Activated naive CD4-positive, alpha-beta T cell treated with Interleukin-2 at 50 U/mL for 16 hours (primary cell): ENCODE data around the gene RAB3IL1.

Experiments
- DNase-seq: peaks from one replicate; pipeline ENCODE4 v3.0.0-alpha.2; 2020

Gene RAB3IL1

GRCh38 chr11:61901397-61901796, 16.0 kb downstream of the RAB3IL1 start:
- no peak for DNase-seq

- no peak for DNase-seq
Observed at GRCh38 chr11:61900251-61900650, 17.1 kb downstream of the RAB3IL1 start.

GRCh38 chr11:61899146-61899841, 18.1 kb downstream of the RAB3IL1 start:
- peak; percentile 93 for DNase-seq

- DNase-seq = no peak
Observed at GRCh38 chr11:61898247-61898582, 19.2 kb downstream of the RAB3IL1 start.

DNA sequence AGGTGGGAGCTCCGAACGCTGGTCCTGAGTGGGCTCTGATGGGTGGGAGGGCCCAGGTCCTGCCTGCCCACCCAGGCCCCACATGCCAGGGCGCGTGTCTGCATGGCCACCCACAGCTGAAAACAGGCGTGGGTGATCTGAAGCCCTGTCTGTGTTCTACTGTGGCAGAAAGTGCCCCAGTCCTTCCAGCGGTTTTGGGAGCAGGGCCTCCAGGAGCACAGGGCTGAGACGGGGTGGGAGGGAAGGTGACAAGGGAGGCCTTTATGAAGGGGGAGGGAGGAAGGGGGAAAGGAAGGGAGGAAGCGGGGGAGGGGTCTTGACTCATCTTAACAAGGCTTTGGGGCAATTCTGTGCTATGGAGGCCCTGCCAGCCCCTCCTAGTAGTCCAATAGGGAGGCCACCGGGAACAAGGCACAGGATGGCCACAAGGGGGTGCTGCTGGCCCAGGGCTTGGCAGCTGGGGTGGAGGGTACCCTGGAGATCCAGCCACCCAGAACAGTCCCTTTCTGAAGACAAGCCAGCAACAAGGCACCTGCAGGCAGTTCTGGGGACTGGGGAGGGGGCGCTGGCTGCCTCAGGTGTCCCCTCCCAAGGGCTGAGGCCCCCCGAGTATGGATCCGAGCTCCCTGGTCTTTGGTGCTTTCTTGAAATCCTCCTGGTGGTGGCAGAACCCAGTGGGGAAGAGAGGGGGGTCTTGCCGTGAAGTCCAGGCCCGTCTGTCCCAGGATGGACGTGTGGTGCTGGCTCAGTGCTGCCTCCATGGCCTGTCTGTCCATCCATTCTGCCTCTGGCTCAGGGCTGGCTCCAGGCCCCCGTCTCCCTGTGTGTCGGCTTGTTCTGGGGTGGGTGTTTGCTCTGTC, 19.7 kb downstream of the RAB3IL1 start:
- peak; percentile 82 for DNase-seq

- no peak for DNase-seq
Observed at GRCh38 chr11:61896665-61897386, 20.5 kb downstream of the RAB3IL1 start.

- no peak for DNase-seq
Observed at GRCh38 chr11:61895718-61896059, 21.7 kb downstream of the RAB3IL1 start.

DNA sequence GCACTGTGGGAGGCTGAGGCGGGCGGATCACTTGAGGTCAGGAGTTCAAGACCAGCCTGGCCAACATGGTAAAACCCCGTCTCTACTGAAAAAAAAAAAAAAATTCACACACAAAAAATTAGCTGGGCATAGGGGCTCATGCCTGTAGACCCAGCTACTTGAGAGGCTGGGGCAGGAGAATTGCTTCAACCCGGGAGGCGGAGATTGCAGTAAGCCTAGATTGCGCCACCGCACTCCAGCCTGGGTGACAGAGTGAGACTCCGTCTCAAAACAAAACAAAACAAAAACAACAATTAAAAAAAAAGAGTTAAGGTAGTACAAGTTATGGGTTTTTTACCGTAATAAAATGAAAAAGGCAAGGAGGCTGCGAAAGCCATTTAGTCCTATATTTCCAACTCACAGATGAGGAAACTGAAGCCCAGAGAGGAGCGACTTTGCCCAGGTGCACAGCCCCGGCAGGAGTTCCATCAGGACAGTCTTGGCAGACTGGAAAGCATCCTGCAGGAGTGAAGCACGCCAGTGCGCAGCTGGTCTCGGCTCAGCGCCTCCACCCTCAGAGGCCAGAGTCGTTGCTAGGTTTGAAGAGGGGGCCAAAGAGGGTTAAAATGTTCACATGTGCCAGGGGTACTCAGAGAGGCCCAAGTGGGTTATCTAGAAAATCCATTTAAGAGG, 22.2 kb downstream of the RAB3IL1 start:
- DNase-seq = no peak

DNA sequence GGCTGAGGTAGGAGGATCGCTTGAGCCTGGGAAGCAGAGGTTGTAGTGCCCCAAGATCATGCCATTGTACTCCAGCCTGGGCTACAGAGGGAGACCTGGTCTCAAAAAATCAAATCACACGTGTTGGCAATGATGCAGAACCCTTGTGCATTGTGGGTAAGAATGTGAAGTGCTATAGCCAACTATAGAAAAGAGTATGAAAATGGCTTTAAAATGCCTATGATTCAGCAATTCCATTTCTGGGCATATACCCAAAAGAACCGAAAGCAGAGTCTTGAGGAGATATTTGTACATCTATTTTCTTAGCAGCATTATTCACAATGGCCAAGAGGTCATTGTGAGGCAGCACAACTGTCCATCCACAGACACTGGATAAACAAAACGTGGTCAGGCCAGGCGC, 23.4 kb downstream of the RAB3IL1 start:
- no peak for DNase-seq

DNA sequence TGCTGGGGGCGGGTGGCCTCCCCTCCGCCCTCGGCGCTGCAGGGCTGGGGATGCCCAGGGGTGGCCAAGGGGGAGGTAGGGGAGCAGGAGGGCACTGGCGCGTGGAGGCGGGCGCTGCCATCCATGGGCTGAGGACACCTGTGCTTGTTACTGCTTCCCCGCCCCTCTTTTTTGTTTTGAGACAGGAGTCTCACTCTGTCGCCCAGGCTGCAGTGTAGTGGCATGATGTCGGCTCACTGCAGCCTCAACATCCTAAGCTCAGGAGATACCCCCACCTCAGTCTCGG, 25.3 kb downstream of the RAB3IL1 start:
- no peak for DNase-seq

- peak; percentile 62 for DNase-seq
Observed at GRCh38 chr11:61891331-61892084, 25.9 kb downstream of the RAB3IL1 start, which contains the start of gene FADS3. Gene FADS3, minus strand, starts transcription at chr11:61891545. Its CDS starts 164 bp downstream, at chr11:61891381.

- peak; percentile 33 for DNase-seq
Observed at GRCh38 chr11:61890529-61891330, 26.6 kb downstream of the RAB3IL1 start.

DNA sequence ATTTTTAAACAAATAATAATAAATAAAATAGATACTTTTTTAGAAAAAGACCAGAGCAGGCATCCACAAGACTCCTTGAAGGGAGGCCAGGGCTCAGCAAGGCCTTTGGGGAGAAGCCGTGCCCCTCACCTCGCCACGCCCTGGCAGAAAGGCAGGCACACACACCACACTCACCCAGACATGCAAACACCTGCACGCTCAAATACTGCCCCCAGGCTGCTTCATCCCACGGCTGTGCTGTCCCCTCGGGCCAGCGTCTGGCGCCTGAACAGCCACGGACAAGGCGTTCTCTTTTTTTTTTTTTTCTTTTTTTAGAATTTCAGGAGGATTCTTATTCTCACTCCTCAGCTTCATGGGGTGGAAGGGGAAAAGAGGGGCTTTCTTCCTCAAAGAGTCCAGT, 27.5 kb downstream of the RAB3IL1 start:
- no peak for DNase-seq

- no peak for DNase-seq
Observed at GRCh38 chr11:61888590-61888989, 28.8 kb downstream of the RAB3IL1 start.

DNA sequence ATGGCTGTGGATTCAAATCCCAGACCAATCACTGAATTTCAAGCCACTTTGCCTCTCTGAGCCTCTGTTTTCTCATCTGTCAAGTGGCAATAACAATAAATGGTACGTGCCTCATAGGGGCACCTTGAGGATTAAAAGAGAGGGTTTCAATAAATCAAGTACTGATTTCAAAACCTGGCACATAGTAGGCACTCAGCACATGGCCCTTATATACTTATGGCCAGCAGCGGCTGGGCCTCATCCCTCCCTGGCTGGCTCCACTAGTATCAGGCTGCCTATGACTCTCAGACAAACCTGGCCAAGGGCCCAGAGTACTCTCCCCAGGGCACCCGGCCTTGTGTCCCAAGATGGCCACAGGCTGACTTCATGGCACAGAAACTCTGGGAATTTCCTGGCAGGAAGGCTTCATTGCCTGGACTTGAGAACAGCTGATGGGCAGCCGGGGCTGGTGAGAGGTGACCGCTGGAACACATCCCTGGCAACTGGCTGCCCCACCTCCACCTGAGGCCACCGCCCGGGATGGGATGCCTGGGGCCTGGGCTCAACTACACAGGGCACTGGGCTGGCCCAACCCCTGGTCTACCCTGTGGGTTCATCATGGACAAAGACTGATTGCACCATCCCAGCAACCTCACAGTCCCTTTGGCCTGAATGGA, 29.4 kb downstream of the RAB3IL1 start:
- no peak for DNase-seq

DNA sequence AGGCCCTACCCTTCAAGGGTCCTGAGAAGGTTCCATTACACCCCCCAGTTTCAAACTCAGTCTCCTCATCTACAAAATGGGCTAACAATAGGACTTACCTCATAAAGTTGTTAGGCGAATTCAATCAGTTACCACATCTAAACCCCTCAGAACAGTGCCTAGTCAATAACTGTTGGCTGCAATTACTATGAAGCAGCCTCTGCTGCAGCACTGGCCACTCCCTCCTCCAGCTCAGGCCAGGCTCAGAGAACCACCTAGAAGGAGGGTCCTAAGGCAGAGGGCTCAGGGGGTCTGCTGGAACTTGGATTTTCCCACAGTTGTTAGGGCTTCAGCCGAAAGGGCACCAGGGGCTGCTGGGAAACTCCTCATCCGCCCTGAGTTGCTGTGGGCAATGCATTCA, 30.7 kb downstream of the RAB3IL1 start:
- no peak for DNase-seq

DNA sequence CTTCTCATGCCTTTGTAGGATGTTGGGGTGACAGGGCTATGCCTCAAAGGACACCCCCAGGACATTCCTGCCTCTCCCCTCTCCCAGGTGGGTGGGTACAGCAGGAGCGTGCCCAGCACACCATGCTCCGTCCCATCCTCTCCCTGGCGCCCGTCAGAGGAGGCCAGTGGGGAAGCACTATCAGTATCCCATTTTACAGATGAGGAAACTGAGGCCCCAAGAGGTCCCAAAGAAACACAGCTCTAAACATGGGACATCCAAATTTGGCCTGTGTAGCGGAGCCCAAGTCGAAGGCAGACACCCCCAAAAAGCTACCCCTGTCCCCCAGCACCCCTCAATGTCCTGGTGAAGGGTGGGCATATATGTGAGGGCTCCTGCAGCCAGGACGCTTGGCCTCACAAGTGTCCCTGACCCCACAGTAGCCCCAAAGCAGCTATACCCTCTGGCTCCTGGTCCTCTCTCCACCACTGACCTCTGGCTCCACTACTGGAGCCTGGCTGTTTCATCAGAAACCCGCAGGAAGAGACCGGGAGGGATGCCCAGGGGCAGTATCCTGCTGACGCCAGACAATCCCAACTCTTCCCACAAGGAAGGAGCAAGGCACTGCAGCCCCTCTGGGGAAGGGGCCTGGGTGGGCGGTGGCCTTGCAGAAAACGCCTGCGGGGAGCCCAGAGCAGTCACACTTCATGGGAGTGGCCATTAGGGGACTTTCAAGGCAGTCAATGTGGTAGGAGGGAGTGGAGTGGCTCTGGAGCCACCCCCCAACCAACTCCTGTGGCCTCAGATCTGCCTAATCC, 31.4 kb downstream of the RAB3IL1 start:
- DNase-seq = no peak

- DNase-seq = no peak
Observed at GRCh38 chr11:61885166-61885778, 32.1 kb downstream of the RAB3IL1 start.

DNA sequence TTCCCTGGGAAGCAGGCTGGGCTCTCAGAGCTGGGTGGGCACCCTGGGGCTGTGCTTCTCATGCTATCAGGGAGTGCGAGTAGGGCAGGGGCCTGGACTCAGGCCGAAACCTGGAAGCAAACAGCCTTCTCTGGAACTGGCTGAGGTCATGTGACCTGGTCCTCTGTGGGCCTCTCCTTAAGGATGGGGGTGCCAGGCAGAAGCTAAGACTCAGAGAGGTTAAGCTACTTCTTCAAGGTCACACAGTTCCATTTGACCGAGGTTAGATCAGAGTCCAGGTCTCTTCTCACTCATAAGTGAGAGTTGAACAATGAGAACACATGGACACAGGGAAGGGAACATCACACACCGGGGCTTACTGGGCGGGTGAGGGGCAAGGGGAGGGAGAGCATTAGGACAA, 33.4 kb downstream of the RAB3IL1 start:
- no peak for DNase-seq

DNA sequence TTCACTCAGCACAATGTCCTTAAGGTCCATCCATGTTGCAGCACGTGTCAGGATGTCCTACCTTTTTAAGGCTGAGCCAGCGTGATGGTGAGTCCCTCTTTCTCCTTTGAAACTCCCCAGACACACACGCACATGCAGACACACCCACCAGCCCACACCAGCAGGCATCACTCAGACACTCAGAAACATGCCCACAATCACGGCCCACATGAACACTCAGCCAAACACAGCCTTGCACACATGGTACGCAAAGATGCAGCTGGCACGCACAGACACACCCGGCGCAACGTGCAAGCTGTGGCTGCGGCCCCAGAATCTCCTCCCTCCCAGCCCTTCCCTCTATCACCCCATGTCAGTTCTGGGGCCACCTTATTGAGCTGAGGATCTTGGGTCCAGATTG, 34.0 kb downstream of the RAB3IL1 start:
- DNase-seq = no peak
